Activated CD8-positive, alpha-beta memory T cell treated with anti-CD3 and anti-CD28 coated beads for 36 hours (primary cell): ENCODE measurements around the gene NME3. TPM values are rescaled to one million over a fixed set of nuclear protein-coding genes. Genes with fewer than 3 reads are reported as not detected.

Experiments used
- CTCF ChIA-PET: fragments of 350-600 bp; sonication (Branson Sonifier 250); formaldehyde crosslinking; loops from one replicate; lab custom pipeline; 2021; ENCODE audit warnings: antibody characterized with exemption; lab: Charles Lee
- POLR2A ChIA-PET: fragments of 350-600 bp; sonication (Branson Sonifier 250); formaldehyde crosslinking; loops from one replicate; lab custom pipeline; 2021; ENCODE audit warnings: antibody characterized with exemption; lab: Charles Lee
- total RNA-seq, 2 experiments: library from RNA; stranded (reverse); gene quantifications; one replicate each; pipeline ENCODE4 v1.2.3, GENCODE V29; 2021

The NME3 gene
- total RNA-seq, 2 experiments from 2014 or later: 27.0 to 30.0 TPM

- POLR2A ChIA-PET: interaction anchor here (0.9 kb wide), 1 partner anchor 14 kb away, joined by 4 read pairs; no protein-coding TSS in a partner anchor
- CTCF ChIA-PET: interaction anchor here (2.1 kb wide), 1 partner anchor 16 kb away, joined by 8 read pairs; the partner anchor contains the start of gene MAPK8IP3
Observed at GRCh38 chr16:1721372-1721771, 50.0 kb downstream of the NME3 start.

Other genes with a start within 250 kb of the NME3 start
- 10 to 100 TPM; 22.6 to 22.8 TPM for gene TMEM204, start 237.9 kb downstream of the NME3 start, total RNA-seq
- gene IFT140, start 159.5 kb downstream of the NME3 start, total RNA-seq: 10 to 100 TPM; 10.4 to 11.0 TPM
- gene CRAMP1, start 159.2 kb downstream of the NME3 start, total RNA-seq: 10 to 100 TPM; 23.6 to 24.3 TPM
- 100 to 1,000 TPM; 101 to 109 TPM for gene JPT2, start 93.3 kb downstream of the NME3 start, total RNA-seq
- gene MAPK8IP3, start 65.3 kb downstream of the NME3 start, total RNA-seq: 10 to 100 TPM; 57.1 to 57.4 TPM
- gene EME2, start 1.3 kb upstream of the NME3 start, total RNA-seq: 10 to 100 TPM; 20.3 TPM
- gene MRPS34, start 1.6 kb upstream of the NME3 start, total RNA-seq: 100 to 1,000 TPM; 197 to 199 TPM
- 10 to 100 TPM; 21.4 to 22.1 TPM for gene SPSB3, start 11.0 kb upstream of the NME3 start, total RNA-seq
- 10 to 100 TPM; 72.7 to 80.2 TPM for gene NUBP2, start 11.4 kb upstream of the NME3 start, total RNA-seq
- gene IGFALS, start 22.2 kb upstream of the NME3 start, total RNA-seq: not detected
- gene HAGH, start 55.3 kb upstream of the NME3 start, total RNA-seq: 10 to 100 TPM; 34.4 to 35.8 TPM
- gene FAHD1, start 55.7 kb upstream of the NME3 start, total RNA-seq: 10 to 100 TPM; 18.7 to 20.7 TPM
- not detected for gene MEIOB, start 100.6 kb upstream of the NME3 start, total RNA-seq
- not detected for gene HS3ST6, start 146.9 kb upstream of the NME3 start, total RNA-seq
- 10 to 100 TPM; 23.5 to 24.7 TPM for gene MSRB1, start 171.7 kb upstream of the NME3 start, total RNA-seq
- gene RPL3L, start 183.1 kb upstream of the NME3 start, total RNA-seq: under 1 TPM in 1 of 2 experiments, not detected in 1; 0.36 TPM
- gene NDUFB10, start 188.0 kb upstream of the NME3 start, total RNA-seq: 100 to 1,000 TPM; 153 to 155 TPM
- 1,000 to 10,000 TPM; 4,851 to 4,954 TPM for gene RPS2, start 193.3 kb upstream of the NME3 start, total RNA-seq
- gene RNF151, start 195.3 kb upstream of the NME3 start, total RNA-seq: not detected
- gene TBL3, start 200.5 kb upstream of the NME3 start, total RNA-seq: 10 to 100 TPM; 73.5 to 74.8 TPM
- gene NOXO1, start 209.9 kb upstream of the NME3 start, total RNA-seq: under 1 TPM; 0.23 to 0.36 TPM
- gene GFER, start 212.7 kb upstream of the NME3 start, total RNA-seq: 10 to 100 TPM; 39.1 to 43.3 TPM
- 1 to 10 TPM; 4.6 to 4.7 TPM for gene SYNGR3, start 218.4 kb upstream of the NME3 start, total RNA-seq
- 10 to 100 TPM; 94.2 to 95.6 TPM for gene ZNF598, start 238.3 kb upstream of the NME3 start, total RNA-seq
- 10 to 100 TPM; 15.8 to 18.1 TPM for gene NPW, start 248.2 kb upstream of the NME3 start, total RNA-seq